Measurements from ENCODE around the gene ACBD7. TPM values are rescaled to one million over a fixed set of nuclear protein-coding genes. Genes with fewer than 3 reads are reported as not detected.
A peak's percentile ranks its signal among the peaks of the same experiment; 100 is the strongest.

ACBD7 gene
- total RNA-seq, 6 donors from 2014 or later, result 0.46 to 2.4 (median 0.83) TPM; not detected in 2

- H3K36me3 ChIP-seq, result peaks cover 15 to 67% (median 29%) of the 10 kb centered on the region in 4 donors
- ATAC-seq (ENCODE audit: low FRiP score in 2 of 2), result peak; percentile 90 to 91
- no peak overlapping the region for H3K4me3 ChIP-seq
- no peak overlapping the region for H3K27ac ChIP-seq
- TF ChIP-seq POLR2AphosphoS5 (IDR thresholded peaks at IDR 0.05) (no peak), CTCF (IDR thresholded peaks at IDR 0.05) (peak; percentile 60 to 83 (median 81))
- H3K4me1 ChIP-seq, result peaks cover 0 to 6% (median 2%) of the 10 kb centered on the region in 4 donors
- no peaks in the 10 kb centered on the region for H3K27me3 ChIP-seq
- whole genome bisulfite sequencing, 2 donors, result 46 to 64% methylated on average over 8 of the region's 8 CpGs
- H3K9me3 ChIP-seq, result no peaks in the 10 kb centered on the region
- peak in 1 of 2 donors; percentile 83 for DNase-seq
Observed at GRCh38 chr10:15106352-15107013, 17.9 kb upstream of the ACBD7 start.

GRCh38 chr10:15103513-15103912 lies 14.9 kb upstream of the ACBD7 start:
- no peak for TF ChIP-seq POLR2A (IDR thresholded peaks at IDR 0.05)
- TF ChIP-seq CTCF (IDR thresholded peaks at IDR 0.05), result no peak
- no peak for TF ChIP-seq POLR2AphosphoS5 (IDR thresholded peaks at IDR 0.05)
- TF ChIP-seq EP300 (IDR thresholded peaks at IDR 0.05), result no peak
- Histone ChIP-seq H3K9me3 (no peaks in the 10 kb centered on the region), H3K27ac (no peak overlapping the region), H3K4me1 (peaks cover 8 to 23% (median 15%) of the 10 kb centered on the region in 4 donors), H3K36me3 (peaks cover 11 to 56% (median 28%) of the 10 kb centered on the region in 4 donors), H3K4me3 (no peak overlapping the region), H3K27me3 (no peaks in the 10 kb centered on the region)
- DNase-seq (no peak), ATAC-seq (ENCODE audit: low FRiP score in 2 of 2) (no peak)
- WGBS, 2 donors, result 92 to 94% methylated on average over 9 of the region's 9 CpGs

- peaks cover 11 to 37% (median 22%) of the 10 kb centered on the region in 4 donors for H3K36me3 ChIP-seq
- ATAC-seq (ENCODE audit: low FRiP score in 2 of 2) (no peak), DNase-seq (no peak)
- H3K27me3 ChIP-seq, result no peaks in the 10 kb centered on the region
- WGBS, 2 donors, result 76 to 80% methylated on average over 4 of the region's 4 CpGs
- peaks cover 13 to 34% (median 23%) of the 10 kb centered on the region in 4 donors for H3K4me1 ChIP-seq
- no peak overlapping the region for H3K27ac ChIP-seq
- no peak overlapping the region for H3K4me3 ChIP-seq
- no peaks in the 10 kb centered on the region for H3K9me3 ChIP-seq
- TF ChIP-seq POLR2AphosphoS5 (IDR thresholded peaks at IDR 0.05), result no peak
- TF ChIP-seq CTCF (IDR thresholded peaks at IDR 0.05), result no peak
- TF ChIP-seq POLR2A (IDR thresholded peaks at IDR 0.05), result no peak
- TF ChIP-seq EP300 (IDR thresholded peaks at IDR 0.05), result no peak
Observed at GRCh38 chr10:15099886-15100285, 11.3 kb upstream of the ACBD7 start.

GRCh38 chr10:15097011-15097812 lies 8.6 kb upstream of the ACBD7 start, which contains the start of gene RPP38:
Gene RPP38 (plus strand): TSS chr10:15097355. CDS start chr10:15103315, 5,960 bp downstream.
- peak; percentile 97 to 98 for ATAC-seq (ENCODE audit: low FRiP score in 2 of 2)
- TF ChIP-seq POLR2A (IDR thresholded peaks at IDR 0.05) (peak in 3 of 4 donors; percentile 87 to 92 (median 89)), CTCF (IDR thresholded peaks at IDR 0.05) (peak in 2 of 6 experiments; percentile 9 to 14), POLR2AphosphoS5 (IDR thresholded peaks at IDR 0.05) (peak; percentile 59 to 77), EP300 (IDR thresholded peaks at IDR 0.05) (no peak)

More at GRCh38 chr10:15097011-15097812, 8.6 kb upstream of the ACBD7 start, which contains the start of gene RPP38:
- Histone ChIP-seq H3K36me3 (peaks cover 0 to 10% (median under 1%) of the 10 kb centered on the region in 4 donors), H3K27ac (peak within 1 kb of the TSS; percentile 93 to 98 (median 96)), H3K9me3 (no peaks in the 10 kb centered on the region), H3K4me1 (peaks cover 13 to 34% (median 23%) of the 10 kb centered on the region in 4 donors), H3K4me3 (peak within 1 kb of the TSS; percentile 63 to 98 (median 88)), H3K27me3 (no peaks in the 10 kb centered on the region)
- peak; percentile 93 to 99 for DNase-seq
- WGBS, 2 donors, result 0% methylated on average over 11 to 16 of the region's 84 CpGs
